Spleen (tissue), 11 donors: ENCODE data around the gene UROC1. TPM values are rescaled to one million over a fixed set of nuclear protein-coding genes. Genes with fewer than 3 reads are reported as not detected.
A peak's percentile ranks its signal among the peaks of the same experiment; 100 is the strongest.

Experiments
- DNase-seq: peaks from one replicate; pipeline ENCODE4 v3.0.0-alpha.2; 2020
- H3K27ac ChIP-seq, 8 donors: fragments of 200-600 bp; sonication (generic) in 7 of 8; 1 replicate in 4 of 8; 2 replicates in 4 of 8; pipeline versions ENCODE4 v1.5.0 to v1.8.0; 2016 to 2021; ENCODE audit warnings: inconsistent platforms in 4 of 8, mild to moderate bottlenecking in 4 of 8, moderate library complexity in 1 of 8
- H3K27me3 ChIP-seq, 7 donors: fragments of 200-600 bp; sonication (generic) in 6 of 7; replicated peaks in 1 of 7; 1 replicate in 4 of 7; 2 replicates in 3 of 7; pipeline versions ENCODE4 v1.5.0 to v1.8.0; 2016 to 2021; ENCODE audit warnings: inconsistent platforms in 3 of 7, mild to moderate bottlenecking in 1 of 7
- H3K36me3 ChIP-seq, 6 donors: fragments of 200-600 bp; sonication (generic) in 5 of 6; 1 replicate in 4 of 6; 2 replicates in 2 of 6; pipeline versions ENCODE4 v1.5.0 to v1.8.0; 2016 to 2021; ENCODE audit warnings: inconsistent platforms in 2 of 6
- H3K4me1 ChIP-seq, 6 donors: fragments of 200-600 bp; sonication (generic) in 5 of 6; 1 replicate in 3 of 6; 2 replicates in 3 of 6; pipeline versions ENCODE4 v1.5.0 to v1.8.0; 2016 to 2021; ENCODE audit warnings: inconsistent platforms in 3 of 6
- H3K4me3 ChIP-seq, 8 donors: fragments of 200-600 bp; sonication (generic) in 7 of 8; 1 replicate in 4 of 8; 2 replicates in 4 of 8; pipeline versions ENCODE4 v1.5.0 to v1.8.0; 2016 to 2021; ENCODE audit warnings: inconsistent platforms in 4 of 8, mild to moderate bottlenecking in 4 of 8, moderate library complexity in 2 of 8
- H3K9me3 ChIP-seq, 8 donors: fragments of 200-600 bp; sonication (generic) in 7 of 8; 1 replicate in 4 of 8; 2 replicates in 4 of 8; pipeline versions ENCODE4 v1.5.0 to v1.8.0; 2016 to 2021; ENCODE audit warnings: inconsistent platforms in 4 of 8
- POLR2A ChIP-seq, 3 donors: fragments of 450-650 bp; IDR thresholded peaks; one replicate each; pipeline ENCODE4 v1.5.1; 2017; ENCODE audit warnings: antibody characterized with exemption in 3 of 3, mild to moderate bottlenecking in 1 of 3
- POLR2AphosphoS5 ChIP-seq, 3 donors: sonication (generic); formaldehyde crosslinking; IDR thresholded peaks; one replicate each; pipeline ENCODE4 v1.5.1; 2017; ENCODE audit warnings: antibody characterized with exemption in 3 of 3
- WGBS, 5 donors: extraction: QIAGEN DNeasy Blood & Tissue Kit in 3 of 5; methylation state at CpG; one replicate each; pipeline versions ENCODE4 v1.1.5 to v1.1.7; 2013 to 2018; 5-methylcytosine and 5-hydroxymethylcytosine counted together
- intact Hi-C: fragments of 100-400 bp; cut with DNase I; formaldehyde crosslinking; loops from one replicate; pipeline ENCODE4 v1.15.0; 2023; ENCODE audit warnings: low total_unique reads
- polyA plus RNA-seq, 3 donors: library from polyadenylated mRNA; stranded (reverse); fragments of 200-250 nt; gene quantifications; one replicate each; pipeline ENCODE4 v1.2.1, GENCODE V29; 2013
- total RNA-seq, 7 donors: library from RNA; depleted of rRNA in 3 of 7; stranded (reverse); fragments of >200 nt in 3 of 7; fragmentation: NEBNext Ultra II Directional in 4 of 7; extraction: Animal tissue kit (Norgen Biotek cat#: 25700) in 4 of 7; gene quantifications; one replicate each; pipeline versions ENCODE4 v1.1.0 to v1.2.1, GENCODE V29; 2016 to 2021
- TF ChIP-seq, protein P1 (sequence below), 11 experiments: fragments of 200-600 bp in 7 of 11; fragments of 450-650 bp in 4 of 11; sonication (generic) in 4 of 11; IDR thresholded peaks in 8 of 11; conservative IDR thresholded peaks in 3 of 11; 1 replicate in 7 of 11; 2 replicates in 4 of 11; pipeline versions ENCODE4 v1.4.0 to v1.8.0; 2016 to 2021; ENCODE audit warnings: antibody characterized with exemption in 11 of 11, inconsistent platforms in 4 of 11, mild to moderate bottlenecking in 1 of 11
- donor health status: healthy with polysubstance abuse.
- donor health status: DM: no; HTN: no; CAD: no; lungs with moderate emphysema.
- donor health status: DM: no; HTN: no; CAD: no.
- donor health status: Bipolar disorder and iron deficiency.
- donor health status: healthy.
- donor health status: DM: no; HTN: no; CAD: no.
- donor health status: DM: yes; HTN: yes; CAD: no.

UROC1 gene
- total and polyA plus RNA-seq, 10 donors, result 0.02 to 0.16 (median 0.03) TPM; not detected in 6

DNA sequence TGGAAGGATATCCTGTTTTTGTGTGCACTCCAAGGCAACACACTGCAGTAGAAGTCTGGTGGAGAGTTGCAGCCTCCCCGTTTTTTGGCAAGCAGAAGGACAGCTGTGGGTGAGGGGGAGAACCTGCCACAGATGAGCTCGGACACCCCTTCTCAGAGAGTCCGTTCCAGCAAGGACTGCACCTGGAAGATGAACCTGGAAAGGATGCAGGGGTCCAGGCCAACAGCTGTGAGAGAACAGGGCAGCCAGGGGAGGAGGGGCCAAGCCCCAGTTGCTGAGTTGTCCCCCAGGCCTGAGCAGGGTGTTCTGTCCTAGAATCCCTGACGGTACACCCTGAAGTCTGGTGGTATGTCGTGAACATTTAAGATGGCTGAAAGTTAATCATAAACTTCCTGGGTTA, 72.1 kb downstream of the UROC1 start:
- H3K27ac ChIP-seq, result peak overlapping the region in 2 of 8 donors; percentile 10 to 12
- no peaks in the 10 kb centered on the region for H3K9me3 ChIP-seq
- intact Hi-C loops, result no loop called here
- H3K4me3 ChIP-seq, result no peak overlapping the region
- peaks cover 0 to 18% (median 0%) of the 10 kb centered on the region in 6 donors for H3K4me1 ChIP-seq
- peaks cover 0 to 93% (median 35%) of the 10 kb centered on the region in 6 donors for H3K36me3 ChIP-seq
- DNase-seq, result peak; percentile 39
- no peaks in the 10 kb centered on the region for H3K27me3 ChIP-seq
- TF ChIP-seq, protein P1, sequence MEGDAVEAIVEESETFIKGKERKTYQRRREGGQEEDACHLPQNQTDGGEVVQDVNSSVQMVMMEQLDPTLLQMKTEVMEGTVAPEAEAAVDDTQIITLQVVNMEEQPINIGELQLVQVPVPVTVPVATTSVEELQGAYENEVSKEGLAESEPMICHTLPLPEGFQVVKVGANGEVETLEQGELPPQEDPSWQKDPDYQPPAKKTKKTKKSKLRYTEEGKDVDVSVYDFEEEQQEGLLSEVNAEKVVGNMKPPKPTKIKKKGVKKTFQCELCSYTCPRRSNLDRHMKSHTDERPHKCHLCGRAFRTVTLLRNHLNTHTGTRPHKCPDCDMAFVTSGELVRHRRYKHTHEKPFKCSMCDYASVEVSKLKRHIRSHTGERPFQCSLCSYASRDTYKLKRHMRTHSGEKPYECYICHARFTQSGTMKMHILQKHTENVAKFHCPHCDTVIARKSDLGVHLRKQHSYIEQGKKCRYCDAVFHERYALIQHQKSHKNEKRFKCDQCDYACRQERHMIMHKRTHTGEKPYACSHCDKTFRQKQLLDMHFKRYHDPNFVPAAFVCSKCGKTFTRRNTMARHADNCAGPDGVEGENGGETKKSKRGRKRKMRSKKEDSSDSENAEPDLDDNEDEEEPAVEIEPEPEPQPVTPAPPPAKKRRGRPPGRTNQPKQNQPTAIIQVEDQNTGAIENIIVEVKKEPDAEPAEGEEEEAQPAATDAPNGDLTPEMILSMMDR (IDR thresholded peaks at IDR 0.05 in 8 of 11, conservative IDR thresholded peaks at IDR 0.05 in 3 of 11), result no peak
- no peak for TF ChIP-seq POLR2A (IDR thresholded peaks at IDR 0.05)
- no peak for TF ChIP-seq POLR2AphosphoS5 (IDR thresholded peaks at IDR 0.05)
- 77 to 84% (median 80%) methylated on average over 5 of the region's 5 CpGs for WGBS, 5 donors

DNA sequence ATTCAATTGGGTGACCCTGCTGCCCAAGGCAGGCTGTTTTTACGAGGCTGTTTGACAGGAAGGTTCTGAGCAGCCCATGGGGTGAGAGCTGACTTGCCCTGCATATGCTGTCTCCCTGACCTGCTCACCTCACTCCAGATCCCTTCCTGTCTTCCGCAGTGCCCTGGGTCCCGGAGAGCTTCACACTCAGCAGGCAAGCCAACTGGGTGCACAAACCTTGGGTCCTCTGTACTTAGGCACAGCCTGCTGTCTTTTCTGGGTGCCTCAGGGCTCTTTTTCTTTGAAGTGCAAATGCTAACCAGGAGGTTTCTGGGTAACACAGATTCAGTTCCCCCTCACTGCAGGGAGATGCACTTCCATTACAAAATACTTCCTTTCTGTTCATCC, 74.7 kb downstream of the UROC1 start:
- peak; percentile 51 for DNase-seq
- 64 to 88% (median 81%) methylated on average over 3 of the region's 3 CpGs for WGBS, 5 donors

DNA sequence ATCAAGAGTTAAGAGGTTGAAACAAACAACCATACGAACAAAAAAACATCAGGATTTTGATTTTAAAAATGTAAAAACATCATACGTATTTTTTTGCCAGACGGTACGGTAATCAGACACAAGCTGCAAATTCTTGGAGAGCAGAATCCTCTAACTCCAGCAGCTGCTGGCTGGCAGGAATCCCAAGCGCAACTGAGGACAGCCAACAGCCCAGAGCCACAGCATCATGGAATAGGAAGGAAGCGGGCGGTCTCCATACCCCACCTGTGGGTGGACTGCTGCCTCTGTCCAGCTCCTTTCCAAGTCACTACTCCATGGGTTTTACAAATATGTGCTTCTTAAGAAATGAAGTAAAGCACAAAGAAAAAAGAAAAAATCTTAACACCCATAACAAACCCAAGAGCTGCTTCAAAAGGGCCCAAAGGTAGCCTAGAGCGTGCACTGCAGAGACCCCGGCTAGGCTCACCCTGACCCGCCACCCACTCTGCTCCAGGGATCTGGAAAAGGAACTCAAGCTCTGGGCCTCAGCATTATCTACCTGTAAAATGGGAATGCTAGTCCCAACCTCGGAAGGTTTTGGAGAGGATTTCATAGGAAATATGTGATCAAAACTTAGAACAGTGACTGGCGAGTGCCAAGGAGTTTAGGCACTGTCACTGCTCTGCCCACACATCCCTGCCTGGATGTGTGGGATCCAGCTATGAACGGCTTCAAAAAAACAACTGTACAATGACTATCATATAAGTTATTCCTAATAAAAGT, 75.3 kb downstream of the UROC1 start:
- no peak for DNase-seq
- 89 to 95% (median 93%) methylated on average over 13 of the region's 13 CpGs for WGBS, 5 donors
- peaks cover 0 to 93% (median 38%) of the 10 kb centered on the region in 6 donors for H3K36me3 ChIP-seq
- H3K4me3 ChIP-seq, result no peak overlapping the region
- no peaks in the 10 kb centered on the region for H3K27me3 ChIP-seq
- TF ChIP-seq POLR2A (IDR thresholded peaks at IDR 0.05) (no peak), POLR2AphosphoS5 (IDR thresholded peaks at IDR 0.05) (no peak)
- TF ChIP-seq, protein P1 (IDR thresholded peaks at IDR 0.05 in 8 of 11, conservative IDR thresholded peaks at IDR 0.05 in 3 of 11), result no peak
- intact Hi-C loops, result no loop called here
- H3K4me1 ChIP-seq, result peaks cover 0 to 18% (median 0%) of the 10 kb centered on the region in 6 donors
- H3K9me3 ChIP-seq, result no peaks in the 10 kb centered on the region
- no peak overlapping the region for H3K27ac ChIP-seq

More for the DNA sequence above, 74.7 kb downstream of the UROC1 start:
- Histone ChIP-seq H3K36me3 (peaks cover 0 to 93% (median 36%) of the 10 kb centered on the region in 6 donors), H3K27ac (no peak overlapping the region), H3K4me3 (no peak overlapping the region), H3K9me3 (no peaks in the 10 kb centered on the region), H3K27me3 (no peaks in the 10 kb centered on the region), H3K4me1 (peaks cover 0 to 18% (median 0%) of the 10 kb centered on the region in 6 donors)
- intact Hi-C loops, result no loop called here
- TF ChIP-seq, protein P1 (IDR thresholded peaks at IDR 0.05 in 8 of 11, conservative IDR thresholded peaks at IDR 0.05 in 3 of 11), result no peak
- TF ChIP-seq POLR2AphosphoS5 (IDR thresholded peaks at IDR 0.05) (no peak), POLR2A (IDR thresholded peaks at IDR 0.05) (no peak)

DNA sequence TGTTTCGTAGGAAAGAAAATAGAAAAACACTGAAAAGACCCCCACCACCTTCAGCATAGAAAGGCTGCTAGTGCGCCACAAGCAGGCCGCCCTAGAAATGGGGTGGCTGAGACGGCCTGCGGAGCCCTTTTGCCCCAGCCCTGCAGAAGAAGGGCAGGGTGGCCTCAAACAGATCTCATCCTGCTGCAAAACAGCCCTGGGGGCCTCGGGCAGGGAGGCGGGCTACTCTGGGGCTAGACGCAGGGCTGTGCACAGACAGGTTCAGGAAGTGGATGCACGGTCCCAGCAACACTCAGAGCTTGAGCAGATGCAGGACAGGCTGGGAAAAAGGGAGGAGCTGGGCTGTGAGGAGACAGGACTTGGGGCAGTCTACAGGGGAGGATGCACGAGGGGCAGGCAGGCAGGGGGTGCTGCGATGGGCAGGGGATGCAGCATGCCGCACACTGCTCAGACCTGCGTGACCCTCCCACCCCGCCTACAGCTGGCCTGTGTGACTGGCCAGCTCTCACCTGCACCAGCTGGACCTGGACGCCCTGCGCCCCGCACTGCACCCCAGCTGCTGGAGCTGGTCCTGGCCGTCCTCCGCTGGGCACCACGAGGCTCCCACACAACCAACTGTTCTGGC, 76.2 kb downstream of the UROC1 start:
- Histone ChIP-seq H3K27me3 (no peaks in the 10 kb centered on the region), H3K4me3 (no peak overlapping the region), H3K4me1 (peaks cover 0 to 18% (median 0%) of the 10 kb centered on the region in 6 donors), H3K9me3 (no peaks in the 10 kb centered on the region), H3K36me3 (peaks cover 0 to 93% (median 46%) of the 10 kb centered on the region in 6 donors), H3K27ac (no peak overlapping the region)
- peak; percentile 64 for DNase-seq
- 94 to 96% (median 95%) methylated on average over 20 of the region's 20 CpGs for WGBS, 5 donors
- TF ChIP-seq, protein P1 (IDR thresholded peaks at IDR 0.05 in 8 of 11, conservative IDR thresholded peaks at IDR 0.05 in 3 of 11), result no peak
- no peak for TF ChIP-seq POLR2A (IDR thresholded peaks at IDR 0.05)
- TF ChIP-seq POLR2AphosphoS5 (IDR thresholded peaks at IDR 0.05), result peak in 1 of 3 donors; percentile 6
- intact Hi-C loops, result no loop called here
